HG02840 (cell line): Measurements from ENCODE around the gene AMPD2.

Source experiments
- ATAC-seq: cut with Tn5 transposase; IDR thresholded peaks from one replicate; pipeline ENCODE4 v1.9.1; 2021; ENCODE audit warnings: mild to moderate bottlenecking, moderate library complexity, moderate number of reproducible peaks; ENCODE audit not compliant: unreplicated experiment, low FRiP score

AMPD2 gene

DNA sequence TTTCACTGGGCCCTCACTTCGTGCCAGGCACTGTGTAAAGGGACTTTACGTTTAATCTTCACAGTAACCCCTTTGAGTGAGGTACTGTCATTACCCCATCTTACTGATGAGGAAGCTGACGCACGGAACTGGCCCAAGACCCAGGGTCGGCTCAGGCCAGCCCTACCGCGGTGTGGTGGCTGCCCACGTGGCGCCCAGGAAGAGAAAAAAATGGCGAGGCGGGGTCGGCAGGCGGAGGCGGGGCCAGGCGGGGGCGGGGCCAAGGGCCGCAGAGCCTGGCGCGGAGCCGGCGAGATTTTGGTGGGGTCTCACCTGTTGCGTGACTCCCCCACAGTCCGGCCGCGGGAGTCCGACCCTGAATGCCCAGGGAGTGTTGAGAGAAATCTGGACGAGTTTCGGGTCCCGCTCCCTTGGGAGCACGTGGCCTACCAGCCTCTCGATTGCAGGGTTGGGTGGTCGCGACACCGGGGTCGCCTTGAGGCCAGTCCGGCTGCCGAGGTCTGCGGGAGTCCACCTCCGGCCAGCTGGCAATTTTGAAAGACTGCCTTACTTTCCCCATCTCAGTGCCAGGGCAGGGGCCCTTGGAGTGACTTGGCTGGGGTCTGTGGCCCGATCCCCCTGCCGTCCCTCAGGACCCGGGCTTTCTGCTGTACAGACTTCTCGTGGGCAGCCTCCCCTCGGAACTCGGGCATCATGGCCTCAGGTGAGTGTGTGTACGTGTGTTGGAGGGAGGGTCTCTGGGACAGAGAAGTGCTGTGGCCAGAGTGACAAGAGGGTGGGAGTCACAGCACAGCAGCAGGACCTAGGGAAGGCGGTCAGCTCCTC lies at the start of gene AMPD2, which contains the start of gene GNAT2:
AMPD2 (plus strand) TSS at position 262 of the 825 bp plus-strand sequence. CDS start 1,339 bp downstream, outside the sequence.
GNAT2 (minus strand) TSS at position 41 of the 825 bp plus-strand sequence. CDS start 6,746 bp downstream, outside the sequence.
- peak; percentile 43 for ATAC-seq

DNA sequence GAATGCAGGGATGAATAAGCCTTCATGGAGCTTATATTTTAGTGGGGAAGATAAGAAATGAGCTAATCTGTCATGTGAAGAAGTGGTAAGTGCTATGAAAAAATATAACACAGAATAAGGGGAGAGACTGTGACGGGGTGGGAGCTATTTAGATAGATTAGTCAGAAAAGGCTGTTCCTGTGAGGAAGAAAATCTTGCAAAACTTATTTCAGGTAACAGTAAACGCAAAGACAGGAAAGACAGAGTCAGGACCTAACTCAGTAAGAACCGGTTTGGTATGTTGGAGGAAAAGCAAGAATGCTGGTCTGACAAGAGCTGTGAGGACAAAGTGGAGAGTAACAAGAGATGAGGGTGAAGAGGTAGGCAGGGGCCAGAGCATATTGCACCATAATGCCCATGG lies 49.2 kb upstream of the AMPD2 start:
- ATAC-seq: no peak

DNA sequence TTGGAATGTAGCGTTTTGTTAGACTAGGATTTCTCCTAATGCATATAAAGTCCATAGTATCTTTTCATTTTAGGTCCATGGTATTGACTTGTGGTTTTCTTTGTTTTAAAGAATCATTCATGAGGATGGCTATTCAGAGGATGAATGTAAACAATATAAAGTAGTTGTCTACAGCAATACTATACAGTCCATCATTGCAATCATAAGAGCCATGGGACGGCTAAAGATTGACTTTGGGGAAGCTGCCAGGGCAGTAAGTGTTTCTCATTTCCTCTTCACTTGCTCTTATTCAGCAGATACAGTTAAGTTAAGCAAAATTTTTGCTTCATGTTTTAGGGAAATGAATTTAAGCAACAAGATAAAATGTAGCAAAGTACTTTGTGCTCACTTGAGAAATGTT lies 45.9 kb upstream of the AMPD2 start:
- ATAC-seq: no peak

DNA sequence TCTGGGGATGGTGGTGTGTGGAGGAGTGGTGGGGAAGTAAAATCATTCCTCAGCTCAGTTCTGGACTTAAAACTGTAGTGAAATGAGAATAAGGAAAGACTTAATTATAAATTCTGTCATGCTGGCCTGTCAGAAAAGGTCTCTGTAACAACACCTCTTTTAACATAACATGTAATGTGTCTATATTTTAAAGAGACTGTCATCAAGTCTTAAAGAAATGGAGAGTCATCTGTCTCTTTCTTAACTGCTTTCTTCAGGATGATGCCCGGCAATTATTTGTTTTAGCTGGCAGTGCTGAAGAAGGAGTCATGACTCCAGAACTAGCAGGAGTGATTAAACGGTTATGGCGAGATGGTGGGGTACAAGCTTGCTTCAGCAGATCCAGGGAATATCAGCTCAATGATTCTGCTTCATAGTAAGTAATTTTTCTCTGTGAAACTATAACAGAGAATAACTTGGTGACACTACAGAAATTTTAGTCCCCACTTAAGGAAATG lies 40.6 kb upstream of the AMPD2 start:
- no peak for ATAC-seq

DNA sequence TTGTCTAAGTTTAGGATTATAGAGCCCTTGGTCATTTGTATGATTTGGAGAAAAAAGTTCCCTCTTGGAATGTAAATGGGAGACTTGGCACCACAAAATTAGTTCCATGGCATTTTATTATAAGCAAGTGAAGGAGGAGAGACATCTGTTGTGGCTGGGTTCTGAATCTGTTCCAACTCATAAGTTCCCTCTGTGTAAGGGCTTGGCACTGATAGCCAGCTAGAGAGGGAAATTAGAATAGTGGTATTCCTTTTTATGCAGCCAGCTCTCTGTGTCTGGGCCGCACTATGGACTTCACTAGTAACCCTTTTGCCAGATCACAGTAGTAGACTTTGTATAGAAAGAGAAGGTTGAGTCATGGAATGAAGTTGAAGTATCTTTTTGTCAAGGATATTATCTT lies 40.1 kb upstream of the AMPD2 start:
- ATAC-seq: no peak

DNA sequence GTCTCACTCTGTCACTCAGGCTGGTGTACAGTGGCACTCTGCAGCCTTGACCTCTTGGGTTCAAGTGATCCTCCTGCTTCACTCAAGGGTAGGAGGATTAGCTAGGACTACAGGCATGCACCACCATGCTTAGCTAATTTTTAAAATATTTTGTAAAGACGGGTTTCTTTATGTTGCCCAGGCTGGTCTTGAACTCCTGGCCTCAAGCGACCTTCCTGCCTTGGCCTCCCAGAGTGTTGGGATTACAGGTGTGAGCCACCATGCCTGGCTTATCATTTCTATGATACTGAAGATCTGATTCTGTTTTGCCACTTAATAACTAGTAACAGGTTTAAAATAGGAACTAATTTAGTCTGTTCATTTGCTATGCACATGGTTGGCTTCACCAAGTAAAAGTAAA lies 37.6 kb upstream of the AMPD2 start:
- no peak for ATAC-seq

DNA sequence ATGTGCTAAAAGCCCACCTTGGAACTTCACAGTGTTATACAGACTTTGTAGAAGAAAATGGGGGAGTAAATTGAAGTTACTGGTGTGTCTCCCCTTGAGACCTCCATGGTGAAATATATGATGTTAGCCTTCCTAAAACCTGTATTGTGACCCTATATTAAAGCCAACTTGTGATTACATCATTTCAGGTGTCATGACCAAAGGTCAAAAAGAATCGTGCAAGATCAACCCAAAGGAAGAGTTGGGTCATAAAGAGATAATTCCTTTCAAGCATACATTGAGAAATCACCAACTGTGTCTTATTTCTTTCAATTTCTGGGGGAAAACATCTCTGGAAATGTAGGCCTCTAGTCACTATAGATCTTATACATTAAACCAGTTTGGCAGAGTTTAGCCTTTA lies 34.9 kb upstream of the AMPD2 start:
- no peak for ATAC-seq

DNA sequence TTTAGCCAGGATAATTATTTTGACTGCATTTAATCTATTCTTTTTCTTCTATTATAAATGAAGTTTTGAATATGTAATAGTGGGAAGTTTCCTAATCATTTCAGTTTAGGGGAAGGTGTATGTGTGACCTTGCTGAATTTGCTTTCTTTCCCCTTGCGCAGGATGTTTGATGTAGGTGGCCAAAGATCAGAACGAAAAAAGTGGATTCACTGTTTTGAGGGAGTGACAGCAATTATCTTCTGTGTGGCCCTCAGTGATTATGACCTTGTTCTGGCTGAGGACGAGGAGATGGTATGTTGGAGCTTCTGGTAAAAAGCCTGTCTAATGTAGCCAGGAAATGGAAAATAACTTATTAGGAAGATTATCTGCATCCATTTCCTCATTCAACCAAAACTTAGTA lies 33.6 kb upstream of the AMPD2 start:
- ATAC-seq: no peak

DNA sequence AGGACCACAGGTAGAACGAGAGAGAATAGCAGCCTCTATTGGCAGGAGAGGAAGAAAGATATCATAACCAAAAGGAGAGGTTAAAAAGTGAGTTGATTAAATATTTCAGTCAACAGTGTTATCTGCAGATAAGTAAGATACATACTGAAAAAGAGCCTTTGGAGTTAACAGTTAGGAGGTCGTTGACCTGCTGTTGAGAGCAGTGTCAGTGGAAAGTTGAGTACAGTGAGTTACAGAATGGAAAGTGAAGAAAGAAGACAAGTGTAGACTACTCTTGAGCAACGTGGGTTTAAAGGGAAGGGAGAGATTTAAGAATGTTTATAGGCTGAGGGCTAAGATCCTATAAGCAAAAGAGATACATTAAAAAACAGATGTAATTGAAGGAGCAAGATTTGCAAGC lies 30.5 kb upstream of the AMPD2 start:
- no peak for ATAC-seq

DNA sequence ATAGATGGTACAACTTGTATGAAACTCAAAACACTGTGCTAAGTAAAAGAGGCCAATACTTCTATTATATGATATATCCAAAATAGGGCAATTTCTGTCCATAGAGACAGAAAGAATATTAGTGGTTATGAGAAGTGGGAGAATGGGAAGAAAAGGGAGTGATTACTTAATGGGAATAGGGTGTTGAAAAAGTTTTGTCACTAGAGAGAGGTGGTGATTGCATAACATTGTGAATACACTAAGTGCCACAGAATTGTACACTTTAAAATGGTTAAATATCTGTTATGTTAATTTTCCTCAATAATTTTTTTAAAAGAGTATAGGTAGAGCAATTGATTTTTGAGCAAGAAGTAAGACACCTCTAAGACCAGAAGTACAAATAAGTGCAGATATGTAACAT lies 30.0 kb upstream of the AMPD2 start:
- no peak for ATAC-seq

DNA sequence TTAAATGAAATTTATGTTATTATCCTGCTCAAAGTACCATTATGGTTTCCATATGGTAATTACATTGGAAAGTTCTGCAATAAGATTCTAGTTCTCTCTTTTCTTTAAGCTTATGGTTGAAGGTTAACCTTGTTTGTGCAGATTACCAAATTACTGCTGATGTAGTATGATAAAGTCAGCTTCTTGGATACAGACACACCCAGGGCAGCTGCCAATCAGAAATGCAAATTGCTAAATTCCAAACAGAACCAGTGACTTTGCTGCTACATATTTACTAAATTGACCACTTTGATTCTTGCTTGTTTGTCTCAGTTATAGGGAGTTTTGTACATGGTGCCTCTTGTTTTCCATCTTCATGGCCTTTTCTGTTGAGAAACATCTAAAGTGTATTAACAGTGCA lies 26.7 kb upstream of the AMPD2 start:
- no peak for ATAC-seq

DNA sequence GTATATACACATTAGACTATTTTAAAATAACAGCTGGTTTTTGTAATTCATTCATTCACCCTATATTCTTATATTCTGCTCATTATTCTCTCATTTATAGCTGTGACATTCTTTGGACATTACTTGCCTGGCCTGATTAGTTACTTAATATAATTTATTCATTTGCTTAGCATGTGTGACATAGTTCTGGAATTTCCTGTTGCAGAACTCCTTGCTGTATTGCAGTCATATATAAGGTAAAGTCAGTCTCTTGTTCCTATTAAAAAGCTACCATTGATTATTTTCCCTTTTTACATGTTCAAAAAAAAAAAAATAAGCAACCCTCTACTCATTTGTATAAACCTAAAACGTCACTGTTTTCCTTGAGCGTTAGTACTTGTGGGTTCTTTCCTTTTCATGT lies 24.1 kb upstream of the AMPD2 start:
- no peak for ATAC-seq

DNA sequence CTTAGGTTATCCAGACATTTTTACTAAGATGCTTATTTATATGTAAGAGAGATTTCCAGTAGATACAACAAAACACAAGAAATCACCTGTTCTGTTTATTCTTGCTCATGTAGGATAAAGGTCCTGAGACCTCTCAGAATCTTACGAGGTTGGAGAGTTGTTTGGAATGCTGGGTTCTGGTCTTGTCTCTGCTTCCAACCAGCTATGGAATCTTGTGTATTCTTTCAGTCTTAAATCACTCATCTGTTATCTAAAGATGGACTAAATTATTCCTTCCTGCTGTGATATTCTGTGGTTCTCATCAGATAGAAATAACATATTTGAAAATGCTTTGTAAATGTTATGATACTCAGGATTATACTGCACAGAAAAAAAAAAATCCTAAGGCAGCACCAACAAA lies 21.5 kb upstream of the AMPD2 start:
- ATAC-seq: no peak

DNA sequence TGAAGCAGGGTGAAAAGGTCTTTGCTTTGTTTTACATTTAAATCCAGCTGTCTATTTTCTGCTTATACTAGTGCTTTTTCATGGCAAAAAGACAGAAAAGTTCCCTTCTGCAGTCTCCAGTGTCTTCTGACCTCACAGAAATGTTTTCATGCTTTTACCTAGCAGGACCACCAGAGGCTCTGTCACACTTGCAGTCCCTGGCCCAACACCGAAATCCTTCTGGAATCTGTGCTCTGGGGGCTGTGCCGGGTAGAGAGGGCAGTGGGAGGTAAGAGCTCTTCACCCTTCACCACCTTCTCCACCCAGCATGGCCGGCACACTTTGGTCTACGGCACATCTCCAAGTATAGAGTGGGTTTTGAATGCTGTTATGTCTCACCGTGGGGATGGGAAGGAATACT lies 21.0 kb upstream of the AMPD2 start:
- no peak for ATAC-seq

DNA sequence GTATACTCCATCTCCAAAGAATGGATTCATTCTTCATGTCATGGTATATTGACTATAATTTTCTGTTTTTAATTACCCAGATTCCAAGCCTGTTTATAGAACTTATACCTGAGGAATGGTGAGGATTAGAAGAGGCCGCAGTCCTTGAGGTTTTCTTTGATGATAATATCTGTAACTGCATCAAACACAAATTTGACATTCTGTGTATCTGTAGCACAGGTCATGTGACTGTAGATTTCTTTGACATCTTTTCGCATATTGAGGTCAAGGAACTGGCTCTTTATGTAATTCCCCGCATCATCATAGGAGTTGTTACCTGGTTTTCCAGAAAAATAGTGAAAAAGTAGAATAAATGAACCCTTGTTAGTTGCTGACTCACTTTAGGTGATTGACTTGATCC lies 16.4 kb upstream of the AMPD2 start:
- ATAC-seq: no peak

DNA sequence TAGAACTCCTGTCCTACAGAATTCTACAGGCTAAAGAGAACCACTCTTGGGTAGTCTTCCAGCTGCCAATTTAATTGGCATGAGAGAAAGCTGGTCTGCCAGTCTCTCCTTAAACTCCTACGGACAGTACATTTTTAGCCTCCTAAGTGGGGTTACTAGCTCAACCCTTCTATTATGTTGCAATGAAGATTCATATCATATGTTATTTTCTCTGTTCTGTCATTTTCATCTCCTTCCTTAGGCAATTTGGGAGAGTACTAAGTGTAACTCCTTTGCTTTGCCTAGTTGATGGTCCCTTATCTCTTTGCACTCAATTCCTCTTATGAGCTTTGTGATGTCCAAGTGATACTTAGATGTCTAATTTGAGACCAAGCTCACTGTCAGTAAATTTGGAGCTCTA lies 14.3 kb upstream of the AMPD2 start:
- no peak for ATAC-seq

DNA sequence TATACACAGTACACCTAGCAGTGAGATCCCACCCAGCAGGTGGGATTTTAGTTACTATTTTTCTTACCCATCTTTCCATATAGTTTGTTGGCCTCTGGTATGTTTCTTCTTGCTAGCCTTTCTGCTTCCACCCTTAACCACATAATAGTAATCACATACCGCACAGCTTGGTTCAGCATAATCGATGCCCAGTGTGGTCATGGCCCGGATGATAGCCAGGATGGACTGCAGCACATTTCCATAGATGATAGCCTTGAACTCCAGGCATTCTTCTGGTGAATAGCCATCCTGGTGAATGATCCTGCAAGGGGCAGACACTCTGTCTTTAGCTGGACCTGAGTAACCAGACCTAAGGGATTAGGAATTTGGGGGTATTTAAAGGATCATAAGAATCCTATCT lies 9.8 kb upstream of the AMPD2 start:
- no peak for ATAC-seq

DNA sequence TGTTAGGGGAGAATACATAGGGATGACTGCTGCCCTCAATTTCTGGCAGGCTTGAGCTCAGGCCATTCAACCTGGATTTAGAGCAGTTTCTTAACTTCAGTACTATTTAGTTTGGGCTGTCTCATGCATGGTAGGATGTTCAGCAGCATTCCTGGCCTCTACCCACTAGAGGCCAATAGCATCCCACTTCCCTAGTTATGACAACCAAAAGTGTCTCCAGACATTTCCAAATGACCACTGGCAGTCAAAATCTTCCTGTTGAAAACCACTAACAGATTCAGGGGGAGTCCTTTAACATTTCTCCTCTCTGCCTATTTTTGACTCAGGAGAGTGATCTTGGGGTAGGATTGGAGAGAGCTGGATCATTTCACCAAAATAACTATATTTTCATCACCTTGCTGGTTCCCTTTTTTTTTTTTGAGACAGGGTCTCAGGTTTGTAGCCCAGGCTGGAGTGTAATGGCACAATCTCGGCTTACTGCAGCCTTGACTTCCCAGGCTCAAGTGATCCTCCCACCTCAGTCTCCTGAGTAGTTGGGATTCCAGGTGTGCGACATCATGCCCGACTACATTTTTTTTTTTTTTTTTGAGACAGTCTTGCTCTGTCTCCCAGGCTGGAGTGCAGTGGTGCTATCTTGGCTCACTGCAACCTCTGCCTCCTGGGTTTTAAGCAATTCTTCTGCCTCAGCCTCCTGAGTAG lies 8.9 kb upstream of the AMPD2 start:
- ATAC-seq: no peak

DNA sequence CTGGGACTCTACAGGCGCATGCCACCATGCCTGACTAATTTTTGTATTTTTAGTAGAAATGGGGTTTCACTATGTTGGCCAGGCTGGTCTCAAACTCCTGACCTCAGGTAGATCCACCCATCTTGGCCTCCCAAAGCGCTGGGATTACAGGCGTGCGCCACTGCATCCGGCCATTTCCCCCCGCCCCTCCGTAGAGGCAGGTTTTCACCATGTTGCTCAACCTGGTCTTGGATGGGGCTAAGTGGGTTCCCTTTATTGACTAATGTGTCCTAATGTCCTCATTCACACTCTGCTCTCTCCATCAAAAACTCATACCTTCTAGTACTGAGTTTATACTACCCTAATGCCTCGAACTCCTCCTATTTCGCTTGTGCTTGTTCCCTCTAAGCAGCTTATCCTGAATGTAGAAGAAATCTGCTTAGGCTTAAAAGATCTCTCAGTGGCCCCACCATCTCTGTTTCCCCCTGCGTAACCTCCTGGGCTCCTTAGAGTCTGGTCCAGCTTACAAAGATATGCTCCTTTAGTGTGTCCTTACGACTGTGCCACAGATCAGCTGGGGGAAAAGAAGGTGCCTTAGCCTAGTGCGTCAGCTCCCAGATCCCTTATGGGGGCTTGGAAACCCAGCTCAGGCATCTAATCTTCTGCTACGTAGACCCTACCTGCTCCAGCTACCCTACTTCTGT lies 8.2 kb upstream of the AMPD2 start:
- no peak for ATAC-seq

DNA sequence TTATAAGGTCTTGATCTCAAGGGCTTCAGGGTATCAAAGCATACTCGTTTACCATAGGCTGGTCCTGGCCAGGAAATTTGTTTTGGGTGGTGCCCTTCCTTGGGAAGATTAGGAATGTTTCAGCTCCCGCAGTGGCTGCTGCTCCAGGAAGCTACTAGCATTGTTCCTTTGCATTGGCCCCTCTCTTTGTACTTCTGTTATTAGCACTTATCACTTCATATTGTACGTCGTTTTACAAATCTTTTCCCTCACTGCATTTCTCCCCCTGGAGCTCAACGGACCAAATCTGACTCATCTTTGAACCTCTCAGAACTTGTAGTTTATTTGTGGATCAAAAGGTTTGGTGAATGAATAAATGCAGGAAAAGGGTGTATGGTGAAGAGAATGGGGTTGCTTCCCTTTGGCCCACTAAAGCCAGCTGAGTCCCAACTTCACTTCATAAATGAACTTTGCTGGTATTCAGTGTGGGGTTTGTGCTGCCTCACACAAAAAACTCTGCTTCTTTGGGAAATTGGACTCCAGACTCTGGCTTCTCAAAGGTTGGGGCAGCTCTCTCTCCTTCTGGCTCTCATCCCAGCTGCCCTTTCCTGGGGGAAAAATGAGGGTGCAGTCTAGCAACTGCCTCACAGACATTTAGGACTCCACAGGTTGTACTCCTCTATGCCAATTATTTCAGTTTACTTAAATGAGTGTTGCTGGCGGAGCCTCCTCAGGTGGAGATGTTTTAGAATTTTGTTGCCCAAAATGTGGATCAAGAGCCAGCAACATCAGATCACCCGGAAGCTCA lies 6.1 kb upstream of the AMPD2 start:
- no peak for ATAC-seq
